CD4-positive, alpha-beta T cell treated with Interleukin-12 subunit alpha and Interleukin-12 subunit beta, for 1 hour (primary cell): Measurements from ENCODE around the gene SLC37A2.
"Not testable (repeated sequence)": the region's sequence is repeated elsewhere in the genome, so short reads cannot be mapped to it uniquely, and the experiment has no call there.

Source experiments
- DNase-seq: peaks from one replicate; pipeline ENCODE4 v3.0.0-alpha.2; 2020

SLC37A2 gene

GRCh38 chr11:125085301-125086081 is 22.4 kb downstream of the SLC37A2 start:
- DNase-seq, result no peak

GRCh38 chr11:125086633-125087296 is 23.7 kb downstream of the SLC37A2 start:
- DNase-seq, result no peak

GRCh38 chr11:125088123-125088522 is 25.0 kb downstream of the SLC37A2 start:
- no peak for DNase-seq

- DNase-seq, result no peak
These were observed 25.7 kb downstream of the SLC37A2 start for GRCh38 chr11:125088576-125089455.

- not testable (repeated sequence) for DNase-seq
These were observed 26.4 kb downstream of the SLC37A2 start for GRCh38 chr11:125089481-125089880.

- DNase-seq, result not testable (repeated sequence)
These were observed 27.0 kb downstream of the SLC37A2 start for GRCh38 chr11:125090151-125090550.

- no peak for DNase-seq
These were observed 27.7 kb downstream of the SLC37A2 start for GRCh38 chr11:125090816-125091215.

GRCh38 chr11:125091247-125091876 is 28.3 kb downstream of the SLC37A2 start:
- DNase-seq, result peak; percentile 11

GRCh38 chr11:125091877-125092664 is 29.0 kb downstream of the SLC37A2 start:
- DNase-seq, result no peak

- no peak for DNase-seq
These were observed 29.6 kb downstream of the SLC37A2 start for GRCh38 chr11:125092669-125093068.

GRCh38 chr11:125093502-125093901 is 30.4 kb downstream of the SLC37A2 start:
- no peak for DNase-seq

- DNase-seq, result no peak
These were observed 31.6 kb downstream of the SLC37A2 start for GRCh38 chr11:125094731-125095130.

- DNase-seq, result no peak
These were observed 37.0 kb downstream of the SLC37A2 start for GRCh38 chr11:125100136-125100535.

GRCh38 chr11:125101596-125101995 is 38.5 kb downstream of the SLC37A2 start:
- no peak for DNase-seq

- DNase-seq, result no peak
These were observed 38.9 kb downstream of the SLC37A2 start for GRCh38 chr11:125102025-125102424.

- DNase-seq, result no peak
These were observed 39.4 kb downstream of the SLC37A2 start for GRCh38 chr11:125102510-125102909.

- DNase-seq, result no peak
These were observed 42.8 kb downstream of the SLC37A2 start for GRCh38 chr11:125105926-125106325.

GRCh38 chr11:125108469-125108868 is 45.4 kb downstream of the SLC37A2 start:
- no peak for DNase-seq

- peak; percentile 8 for DNase-seq
These were observed 47.4 kb downstream of the SLC37A2 start for GRCh38 chr11:125110506-125110905.

GRCh38 chr11:125111001-125111342 is 47.9 kb downstream of the SLC37A2 start:
- DNase-seq, result no peak

- DNase-seq, result peak; percentile 99
These were observed 48.5 kb downstream of the SLC37A2 start, which contains the start of gene TMEM218 for GRCh38 chr11:125111343-125112207. Gene TMEM218, minus strand, starts transcription at chr11:125111626. Its CDS starts 9,385 bp downstream, at chr11:125102241.
